Adrenal gland (tissue), 5 donors: Measurements from ENCODE around the gene AOX1.

ENCODE experiments used
- CTCF ChIP-seq, 6 experiments: fragments of 450-650 bp in 4 of 6; fragments of 200-600 bp in 2 of 6; sonication (generic) in 1 of 6; IDR thresholded peaks; 1 replicate in 5 of 6; 2 replicates in 1 of 6; pipeline versions ENCODE4 v1.5.1 to v1.8.0; 2016 to 2021; ENCODE audit warnings: antibody characterized with exemption in 6 of 6, mild to moderate bottlenecking in 2 of 6, moderate library complexity in 1 of 6
- POLR2A ChIP-seq, 2 donors: fragments of 450-650 bp; IDR thresholded peaks; one replicate each; pipeline ENCODE4 v1.6.1; 2017; ENCODE audit warnings: antibody characterized with exemption in 2 of 2, mild to moderate bottlenecking in 2 of 2, moderate library complexity in 1 of 2
- donor health status: DM: no; HTN: no; CAD: no.

- no peak for TF ChIP-seq CTCF (IDR thresholded peaks at IDR 0.05)
- TF ChIP-seq POLR2A (IDR thresholded peaks at IDR 0.05) = no peak
These were observed 84.9 kb downstream of the AOX1 start for GRCh38 chr2:200670751-200671150.
